ENCODE measurements around the gene MIDN.

DNA sequence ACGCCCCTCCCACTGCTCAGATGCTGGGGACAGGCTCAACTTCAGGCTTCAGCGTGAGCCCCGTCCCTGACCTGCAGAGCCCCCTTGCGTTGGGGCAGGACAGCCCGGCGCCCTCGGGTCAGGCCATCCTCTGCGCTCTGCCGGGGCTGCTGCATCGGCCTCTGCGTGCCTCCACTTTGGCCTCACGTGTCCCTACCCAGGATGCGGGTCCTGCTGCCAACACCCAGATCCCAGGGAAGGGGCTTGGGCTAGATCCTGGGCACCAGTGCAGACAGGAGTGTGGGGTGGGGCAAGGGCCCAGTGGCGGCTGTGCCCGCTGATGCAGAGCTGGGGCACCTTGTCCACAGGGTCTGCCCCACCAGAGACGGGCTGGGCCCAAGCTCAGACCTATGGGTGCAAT lies 23.5 kb upstream of the MIDN start:
- TF ChIP-seq, protein P1, sequence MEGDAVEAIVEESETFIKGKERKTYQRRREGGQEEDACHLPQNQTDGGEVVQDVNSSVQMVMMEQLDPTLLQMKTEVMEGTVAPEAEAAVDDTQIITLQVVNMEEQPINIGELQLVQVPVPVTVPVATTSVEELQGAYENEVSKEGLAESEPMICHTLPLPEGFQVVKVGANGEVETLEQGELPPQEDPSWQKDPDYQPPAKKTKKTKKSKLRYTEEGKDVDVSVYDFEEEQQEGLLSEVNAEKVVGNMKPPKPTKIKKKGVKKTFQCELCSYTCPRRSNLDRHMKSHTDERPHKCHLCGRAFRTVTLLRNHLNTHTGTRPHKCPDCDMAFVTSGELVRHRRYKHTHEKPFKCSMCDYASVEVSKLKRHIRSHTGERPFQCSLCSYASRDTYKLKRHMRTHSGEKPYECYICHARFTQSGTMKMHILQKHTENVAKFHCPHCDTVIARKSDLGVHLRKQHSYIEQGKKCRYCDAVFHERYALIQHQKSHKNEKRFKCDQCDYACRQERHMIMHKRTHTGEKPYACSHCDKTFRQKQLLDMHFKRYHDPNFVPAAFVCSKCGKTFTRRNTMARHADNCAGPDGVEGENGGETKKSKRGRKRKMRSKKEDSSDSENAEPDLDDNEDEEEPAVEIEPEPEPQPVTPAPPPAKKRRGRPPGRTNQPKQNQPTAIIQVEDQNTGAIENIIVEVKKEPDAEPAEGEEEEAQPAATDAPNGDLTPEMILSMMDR (IDR thresholded peaks at IDR 0.05): no peak
- TF ChIP-seq CHD4 (IDR thresholded peaks at IDR 0.05; ENCODE audit: borderline replicate concordance) (no peak), CEBPB (IDR thresholded peaks at IDR 0.05) (no peak), TP53 (CRISPR knock-in tag; IDR thresholded peaks at IDR 0.05) (no peak), POLR2A (IDR thresholded peaks at IDR 0.05; ENCODE audit: low read length) (no peak)
- TF ChIP-seq, protein P2, sequence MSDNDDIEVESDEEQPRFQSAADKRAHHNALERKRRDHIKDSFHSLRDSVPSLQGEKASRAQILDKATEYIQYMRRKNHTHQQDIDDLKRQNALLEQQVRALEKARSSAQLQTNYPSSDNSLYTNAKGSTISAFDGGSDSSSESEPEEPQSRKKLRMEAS (IDR thresholded peaks at IDR 0.05): no peak

All from A549 (cell line).